ENCODE data around the gene NR2C2. TPM values are rescaled to one million over a fixed set of nuclear protein-coding genes. Genes with fewer than 3 reads are reported as not detected.

The NR2C2 gene
- total and polyA plus RNA-seq, 9 of the 15 experiments (the other 6 are each of a cell fraction or from before 2014, with no cell fraction given), result 6.1 to 33.0 (median 14.6) TPM

DNA sequence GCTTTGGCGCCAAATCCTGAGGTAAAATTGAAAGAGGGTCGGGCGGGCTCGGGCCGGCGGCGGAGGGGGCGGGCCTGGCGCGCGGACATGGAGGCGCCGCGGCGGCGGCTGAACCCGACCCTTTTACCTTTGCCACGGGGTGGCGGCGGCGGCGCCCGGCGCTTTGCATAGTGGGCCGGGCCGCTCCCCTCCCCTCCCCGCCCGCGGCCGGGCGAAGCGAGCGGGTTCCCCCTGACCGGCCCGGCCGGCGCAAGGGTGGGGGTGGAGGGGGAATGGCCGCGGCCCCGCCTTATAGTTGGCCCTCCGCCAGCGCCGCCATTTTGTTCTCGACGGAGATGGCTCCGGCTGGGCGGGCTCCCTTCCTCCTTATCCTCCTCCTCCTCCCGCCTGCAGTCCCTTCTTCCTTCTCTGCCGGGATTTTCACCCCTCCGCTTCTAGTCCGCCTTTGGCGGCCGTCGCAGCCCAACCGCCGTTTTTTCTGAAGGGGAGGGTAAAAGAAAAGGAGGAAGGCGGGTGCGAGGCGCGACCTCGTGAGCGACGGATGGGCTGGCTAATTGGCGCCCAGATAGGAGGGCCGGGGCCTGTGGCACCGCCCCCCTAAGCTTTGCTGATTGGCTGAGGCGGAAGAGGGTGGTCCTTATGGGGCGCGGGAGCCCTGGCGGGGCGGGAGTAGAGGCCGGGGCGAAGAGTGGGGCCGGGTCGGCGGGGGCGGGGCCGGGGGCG is 664 bp downstream of the NR2C2 start (continued):
- TF ChIP-seq SMAD1 (IDR thresholded peaks at IDR 0.05; ENCODE audit: low read depth, low read length, partially characterized antibody) (peak; percentile 89), EHMT2 (IDR thresholded peaks at IDR 0.05) (no peak), RFX1 (IDR thresholded peaks at IDR 0.05) (no peak), BRD9 (IDR thresholded peaks at IDR 0.05; ENCODE audit: low read depth, partially characterized antibody) (no peak), HDAC2 (IDR thresholded peaks at IDR 0.05) (peak; percentile 38; the same call in 1 of the 2 replicates), RB1 (IDR thresholded peaks at IDR 0.05; ENCODE audit: low read depth) (peak; percentile 80), CCNT2 (IDR thresholded peaks at IDR 0.05; ENCODE audit: borderline replicate concordance, extremely low read depth, insufficient read length, low read depth, low read length) (peak; percentile 83), SMARCE1 (IDR thresholded peaks at IDR 0.05) (peak; percentile 50; the same call in 1 of the 2 replicates), KAT2B (IDR thresholded peaks at IDR 0.05; ENCODE audit: low read depth, low read length) (no peak), NFYB (IDR thresholded peaks at IDR 0.05; ENCODE audit: extremely low read depth, insufficient read length) (peak; percentile 60), ZFX (CRISPR knock-in tag; IDR thresholded peaks at IDR 0.05) (peak; percentile 10; the same call in 1 of the 2 replicates), DIDO1 (tag; IDR thresholded peaks at IDR 0.05; ENCODE audit: low read depth) (no peak), CXXC5 (CRISPR knock-in tag; IDR thresholded peaks at IDR 0.05) (peak; percentile 95), ZKSCAN1 (IDR thresholded peaks at IDR 0.05; ENCODE audit: low read depth, low read length) (0 out of 2 replicates have a peak, but pooled peaks have one; percentile 33), ZNF507 (tag; conservative IDR thresholded peaks at IDR 0.05) (no peak), HMG20A (CRISPR knock-in tag; conservative IDR thresholded peaks at IDR 0.05) (no peak), ZNF146 (CRISPR knock-in tag; IDR thresholded peaks at IDR 0.05; ENCODE audit: unreplicated experiment) (no peak), HMGXB4 (CRISPR knock-in tag; IDR thresholded peaks at IDR 0.05) (0 out of 2 replicates have a peak, but pooled peaks have one; percentile 55), SRF (CRISPR knock-in tag; IDR thresholded peaks at IDR 0.05) (peak in 1 of 2 experiments; percentile 54; a peak in 1 of 4 replicates), DNMT1 (IDR thresholded peaks at IDR 0.05) (no peak), RBM25 (IDR thresholded peaks at IDR 0.05; ENCODE audit: low read depth, low read length, severe bottlenecking) (peak; percentile 90), ZNF217 (CRISPR knock-in tag; IDR thresholded peaks at IDR 0.05) (no peak), LCOR (CRISPR knock-in tag; IDR thresholded peaks at IDR 0.05) (peak; percentile 61; the same call in 1 of the 2 replicates), PCBP2 (IDR thresholded peaks at IDR 0.05; ENCODE audit: low read depth, low read length, poor library complexity, severe bottlenecking) (no peak), KLF13 (tag; IDR thresholded peaks at IDR 0.05; ENCODE audit: borderline replicate concordance, low read depth) (0 out of 2 replicates have a peak, but pooled peaks have one; percentile 21), ZNF75A (CRISPR knock-in tag; IDR thresholded peaks at IDR 0.05) (no peak), KDM1A (IDR thresholded peaks at IDR 0.05) (no peak)
- TF ChIP-seq, protein P1, sequence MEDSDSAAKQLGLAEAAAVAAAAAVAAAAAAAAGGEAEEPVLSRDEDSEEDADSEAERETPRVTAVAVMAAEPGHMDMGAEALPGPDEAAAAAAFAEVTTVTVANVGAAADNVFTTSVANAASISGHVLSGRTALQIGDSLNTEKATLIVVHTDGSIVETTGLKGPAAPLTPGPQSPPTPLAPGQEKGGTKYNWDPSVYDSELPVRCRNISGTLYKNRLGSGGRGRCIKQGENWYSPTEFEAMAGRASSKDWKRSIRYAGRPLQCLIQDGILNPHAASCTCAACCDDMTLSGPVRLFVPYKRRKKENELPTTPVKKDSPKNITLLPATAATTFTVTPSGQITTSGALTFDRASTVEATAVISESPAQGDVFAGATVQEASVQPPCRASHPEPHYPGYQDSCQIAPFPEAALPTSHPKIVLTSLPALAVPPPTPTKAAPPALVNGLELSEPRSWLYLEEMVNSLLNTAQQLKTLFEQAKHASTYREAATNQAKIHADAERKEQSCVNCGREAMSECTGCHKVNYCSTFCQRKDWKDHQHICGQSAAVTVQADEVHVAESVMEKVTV (CRISPR knock-in tag; IDR thresholded peaks at IDR 0.05), result no peak
